GM12865 (cell line): Measurements from ENCODE around the gene UMODL1.

Experiments
- DNase-seq: peaks from one replicate; pipeline ENCODE4 v3.0.0; 2010; ENCODE audit warnings: low read depth
- H3K4me3 ChIP-seq: 2 replicates; pipeline ENCODE4 v1.5.1; 2011; ENCODE audit warnings: mild to moderate bottlenecking, low read depth, low read length, control low read depth
- CTCF ChIP-seq: IDR thresholded peaks from 2 replicates; pipeline ENCODE4 v1.5.1; 2011; ENCODE audit warnings: low read length, control low read depth, low read depth, inconsistent platforms; ENCODE audit not compliant: insufficient read depth; ENCODE audit errors: missing control alignments

Gene UMODL1

GRCh38 chr21:42059721-42060120 lies 11.4 kb upstream of the UMODL1 start:
- no peak overlapping the region for H3K4me3 ChIP-seq
- no peak for TF ChIP-seq CTCF
- DNase-seq = no peak

- H3K4me3 ChIP-seq = no peak overlapping the region
These were observed 11.0 kb upstream of the UMODL1 start for GRCh38 chr21:42060166-42060565.

GRCh38 chr21:42061195-42061985 lies 9.7 kb upstream of the UMODL1 start:
- peak overlapping the region; percentile 73 for H3K4me3 ChIP-seq
- no peak for TF ChIP-seq CTCF
- DNase-seq = peak; percentile 93

More at GRCh38 chr21:42060166-42060565, 11.0 kb upstream of the UMODL1 start:
- no peak for TF ChIP-seq CTCF
- no peak for DNase-seq

GRCh38 chr21:42061986-42062235 lies 9.2 kb upstream of the UMODL1 start:
- no peak for DNase-seq
- H3K4me3 ChIP-seq = peak overlapping the region; percentile 73
- TF ChIP-seq CTCF = no peak

- peak; percentile 96 for DNase-seq
- no peak for TF ChIP-seq CTCF
- H3K4me3 ChIP-seq = peak overlapping the region; percentile 73
These were observed 8.7 kb upstream of the UMODL1 start for GRCh38 chr21:42062236-42063022.

GRCh38 chr21:42063191-42063570 lies 7.9 kb upstream of the UMODL1 start:
- peak overlapping the region; percentile 73 for H3K4me3 ChIP-seq
- peak; percentile 74 for DNase-seq
- TF ChIP-seq CTCF = no peak
